Endothelial cell of umbilical vein (primary cell): ENCODE measurements around the gene SNRNP35. TPM values are rescaled to one million over a fixed set of nuclear protein-coding genes. Genes with fewer than 3 reads are reported as not detected.

Experiments
- BruUV-seq: library from RNA; stranded (reverse); fragments of 400-500 nt; replicated peaks from 2 replicates; lab custom pipeline; 2021; lab: Mats Ljungman, UMichigan
- CTCF ChIA-PET: fragments of 300-600, 350-600 bp; sonication (Branson Sonifier 250); formaldehyde crosslinking; loops from one replicate; lab custom pipeline; 2021; ENCODE audit warnings: antibody characterized with exemption, inconsistent platforms; lab: Charles Lee
- POLR2A ChIA-PET: fragments of 300-600, 350-600 bp; sonication (Branson Sonifier 250); formaldehyde crosslinking; loops from one replicate; lab custom pipeline; 2021; ENCODE audit warnings: antibody characterized with exemption, inconsistent platforms; lab: Charles Lee
- DNase-seq: peaks from one replicate; pipeline ENCODE4 v3.0.0-alpha.2; 2011; ENCODE audit warnings: low read depth, low spot score
- FAIRE-seq: peaks from 2 replicates; lab custom pipeline; 2011; peaks lifted over from hg19 to GRCh38; lab: Jason Lieb, UNC
- H2AFZ ChIP-seq: 2 replicates; pipeline ENCODE4 v1.6.0; 2012; ENCODE audit warnings: low read depth, low read length, control low read depth, inconsistent platforms
- H3K27ac ChIP-seq: 2 replicates; pipeline ENCODE4 v1.5.1; 2011; ENCODE audit warnings: low read depth, mild to moderate bottlenecking, control low read depth, low read length, moderate library complexity; ENCODE audit not compliant: insufficient read depth
- H3K27me3 ChIP-seq, 2 experiments: 2 replicates each; pipeline versions ENCODE4 v1.6.0 to v1.6.1; 2011; ENCODE audit warnings: low read length in 2 of 2, mixed read lengths in 1 of 2; ENCODE audit not compliant: control insufficient read depth in 2 of 2, insufficient read depth in 2 of 2
- H3K36me3 ChIP-seq, 2 experiments: 2 replicates in 1 of 2; 3 replicates in 1 of 2; pipeline ENCODE4 v1.5.1; 2011; ENCODE audit warnings: low read length in 2 of 2, mild to moderate bottlenecking in 1 of 2, moderate library complexity in 1 of 2; ENCODE audit not compliant: control insufficient read depth in 2 of 2, insufficient read depth in 2 of 2; ENCODE audit errors: extremely low read depth in 1 of 2
- H3K4me1 ChIP-seq: 3 replicates; pipeline ENCODE4 v1.5.1; 2011; ENCODE audit warnings: mild to moderate bottlenecking, low read length; ENCODE audit not compliant: control insufficient read depth, insufficient read depth; ENCODE audit errors: extremely low read depth
- H3K4me2 ChIP-seq: 2 replicates; pipeline ENCODE4 v1.6.1; 2011; ENCODE audit warnings: low read length, control low read depth, mixed read lengths; ENCODE audit not compliant: insufficient read depth
- H3K4me3 ChIP-seq, 3 experiments: fragments of 200-600 bp in 1 of 3; sonication (generic), shearing (Covaris generic) in 1 of 3; replicated peaks in 1 of 3; 2 replicates each; pipeline ENCODE4 v1.5.1; 2011 to 2016; ENCODE audit warnings: control low read depth in 3 of 3, low read length in 3 of 3, mild to moderate bottlenecking in 2 of 3, inconsistent platforms in 1 of 3, low read depth in 1 of 3, moderate library complexity in 1 of 3; ENCODE audit not compliant: insufficient read depth in 1 of 3
- H3K79me2 ChIP-seq: 2 replicates; pipeline ENCODE4 v1.6.0; 2012; ENCODE audit warnings: low read length, inconsistent platforms; ENCODE audit not compliant: control insufficient read depth, insufficient read depth
- H3K9ac ChIP-seq: replicated peaks from 2 replicates; pipeline ENCODE3; 2011; ENCODE audit warnings: low read length, control low read depth; ENCODE audit not compliant: insufficient read depth; ENCODE audit errors: extremely low read depth
- H3K9me1 ChIP-seq: replicated peaks from 3 replicates; pipeline ENCODE4 v1.6.0; 2011; ENCODE audit warnings: mild to moderate bottlenecking, low read length; ENCODE audit not compliant: control insufficient read depth, insufficient read depth; ENCODE audit errors: extremely low read depth
- H3K9me3 ChIP-seq: replicated peaks from 2 replicates; pipeline ENCODE4 v1.5.1; 2012; ENCODE audit warnings: low read length, inconsistent platforms; ENCODE audit not compliant: control insufficient read depth, insufficient read depth
- H4K20me1 ChIP-seq: replicated peaks from 2 replicates; pipeline ENCODE3; 2011; ENCODE audit warnings: mild to moderate bottlenecking, low read length; ENCODE audit not compliant: control insufficient read depth, insufficient read depth; ENCODE audit errors: extremely low read depth
- CTCF ChIP-seq, 2 donors: IDR thresholded peaks; 1 replicate in 1 of 2; 2 replicates in 1 of 2; pipeline ENCODE4 v1.5.1; 2011; ENCODE audit warnings: low read length in 2 of 2, mild to moderate bottlenecking in 2 of 2, moderate library complexity in 2 of 2, control low read depth in 1 of 2, inconsistent platforms in 1 of 2, low read depth in 1 of 2; ENCODE audit not compliant: insufficient read depth in 1 of 2; ENCODE audit errors: extremely low read depth in 1 of 2
- EZH2 ChIP-seq: IDR thresholded peaks from 2 replicates; pipeline ENCODE4 v1.6.1; 2012; ENCODE audit warnings: borderline replicate concordance, low read depth, mild to moderate bottlenecking, moderate library complexity, low read length, inconsistent platforms; ENCODE audit not compliant: severe bottlenecking
- FOS ChIP-seq: IDR thresholded peaks from 2 replicates; pipeline ENCODE4 v1.6.1; 2011; ENCODE audit warnings: mild to moderate bottlenecking, low read length, moderate library complexity, borderline replicate concordance; ENCODE audit not compliant: insufficient read depth
- GATA2 ChIP-seq: IDR thresholded peaks from 2 replicates; pipeline ENCODE4 v1.7.0; 2011; ENCODE audit warnings: low read depth, mild to moderate bottlenecking, moderate library complexity, mixed read lengths, low read length; ENCODE audit not compliant: insufficient read length, insufficient read depth
- JUN ChIP-seq: IDR thresholded peaks from 2 replicates; pipeline ENCODE4 v1.6.1; 2011; ENCODE audit warnings: borderline replicate concordance, low read depth; ENCODE audit not compliant: insufficient read length, insufficient read depth
- MAX ChIP-seq: IDR thresholded peaks from 2 replicates; pipeline ENCODE4 v1.6.1; 2011; ENCODE audit not compliant: insufficient read depth, insufficient read length
- MYC ChIP-seq: IDR thresholded peaks from one replicate; pipeline ENCODE4 v1.6.1; 2011; ENCODE audit warnings: mild to moderate bottlenecking, low read depth, low read length
- POLR2A ChIP-seq: IDR thresholded peaks from 2 replicates; pipeline ENCODE4 v1.6.1; 2012; ENCODE audit warnings: low read depth, mild to moderate bottlenecking, control low read depth, low read length
- POLR2AphosphoS5 ChIP-seq: IDR thresholded peaks from 2 replicates; pipeline ENCODE4 v1.6.1; 2012; ENCODE audit warnings: low read depth, mild to moderate bottlenecking, control low read depth, low read length, moderate library complexity; ENCODE audit not compliant: insufficient read depth
- dilution Hi-C: fragments of 300-500 bp; cut with MboI; formaldehyde crosslinking; loops from one replicate; pipeline ENCODE4 v1.15.0; 2019; ENCODE audit warnings: low sequenced_read_pairs; ENCODE audit not compliant: extremely low pct_ligation_motif_present
- intact Hi-C: fragments of 100-400 bp; cut with micrococcal nuclease; formaldehyde crosslinking; loops from one replicate; pipeline ENCODE4 v1.10.0; 2022
- polyA plus RNA-seq, 4 experiments: library from polyadenylated mRNA; depleted of rRNA in 3 of 4; stranded (reverse) in 3 of 4; unstranded in 1 of 4; fragments of >200 nt; gene quantifications; 2 replicates each; pipeline versions ENCODE4 v1.2.1 to v1.2.3, GENCODE V29; 2011 to 2012; ENCODE audit warnings: missing spikeins in 1 of 4
- total RNA-seq: library from RNA; stranded (reverse); gene quantifications from 2 replicates; pipeline ENCODE4 v1.2.3, GENCODE V29; 2021

Gene SNRNP35
- total and polyA plus RNA-seq, 2 donors (not counting 3 experiments of a cell fraction or from before 2014, with no cell fraction given): 15.9 to 30.6 TPM

GRCh38 chr12:123446333-123446713, 11.6 kb upstream of the SNRNP35 start:
- Histone ChIP-seq H3K27ac (peak overlapping the region; percentile 68), H3K9ac (peak overlapping the region; percentile 38), H3K4me3 (no peak overlapping the region), H3K36me3 (no peaks in the 10 kb centered on the region), H4K20me1 (no peaks in the 10 kb centered on the region), H3K79me2 (no peaks in the 10 kb centered on the region), H3K4me2 (peak overlapping the region; percentile 75), H3K4me1 (peaks cover 22% of the 10 kb centered on the region), H3K27me3 (no peaks in the 10 kb centered on the region), H3K9me3 (no peaks in the 10 kb centered on the region), H2AFZ (peak overlapping the region; percentile 77), H3K9me1 (no peaks in the 10 kb centered on the region)
- no peak for FAIRE-seq
- dilution Hi-C loops (no loop called here), intact Hi-C loops (loop anchor here (1.0 to 5.0 kb wide), 3 partner anchors 12 to 64 kb away; partner anchors contain the start of genes KMT5A and SNRNP35)
- CTCF ChIA-PET: interaction anchor here (0.7 to 0.9 kb wide), 2 partner anchors 10 to 136 kb away, joined by 3 to 5 read pairs; no protein-coding TSS in a partner anchor
- no peak for DNase-seq
- POLR2A ChIA-PET: no interaction called here
- no peak for TF ChIP-seq POLR2AphosphoS5
- no peak for TF ChIP-seq MYC
- no peak for TF ChIP-seq EZH2
- TF ChIP-seq GATA2: no peak
- TF ChIP-seq CTCF (IDR thresholded peaks at IDR 0.05; ENCODE audit: extremely low read depth in 1 of 2, insufficient read depth in 1 of 2, low read depth in 1 of 2, low read length in 2 of 2): no peak
- no peak for TF ChIP-seq MAX
- TF ChIP-seq FOS: no peak
- no peak for TF ChIP-seq POLR2A
- TF ChIP-seq JUN: no peak
- BruUV-seq: no TSS peak
